Activated T-cell treated with anti-CD3 and anti-CD28 coated beads for 24 hours (primary cell): ENCODE results near the gene MYCBP2.
"Not testable (repeated sequence)": the region's sequence is repeated elsewhere in the genome, so short reads cannot be mapped to it uniquely, and the experiment has no call there.

Experiments used
- DNase-seq: peaks from one replicate; pipeline ENCODE4 v3.0.0-alpha.2; 2020; ENCODE audit warnings: low read depth

Gene MYCBP2

GRCh38 chr13:77299587-77299986 lies 27.3 kb downstream of the MYCBP2 start:
- no peak for DNase-seq

DNA sequence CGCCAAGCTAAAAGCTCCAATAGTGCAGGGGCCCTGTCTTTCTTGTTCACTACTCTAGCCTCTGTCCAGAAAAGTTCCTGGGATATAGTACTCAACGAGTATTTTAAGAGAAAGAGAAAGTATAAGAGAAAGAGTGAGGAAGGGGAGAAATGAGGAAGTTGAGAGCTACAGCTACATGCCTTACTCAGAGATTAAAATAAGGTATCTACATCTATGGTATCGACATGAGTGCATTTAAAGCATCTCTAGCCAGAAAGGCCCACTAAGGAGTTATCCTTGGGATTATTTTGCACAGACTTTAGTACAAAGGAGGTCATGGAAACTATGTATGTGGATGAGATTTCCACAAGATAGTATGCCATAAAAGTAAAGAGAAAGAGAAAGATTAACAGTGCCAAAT lies 28.5 kb downstream of the MYCBP2 start:
- no peak for DNase-seq

GRCh38 chr13:77291774-77292173 lies 35.1 kb downstream of the MYCBP2 start:
- DNase-seq, result no peak

- DNase-seq, result no peak
Measured at GRCh38 chr13:77290342-77290741, 36.6 kb downstream of the MYCBP2 start.

DNA sequence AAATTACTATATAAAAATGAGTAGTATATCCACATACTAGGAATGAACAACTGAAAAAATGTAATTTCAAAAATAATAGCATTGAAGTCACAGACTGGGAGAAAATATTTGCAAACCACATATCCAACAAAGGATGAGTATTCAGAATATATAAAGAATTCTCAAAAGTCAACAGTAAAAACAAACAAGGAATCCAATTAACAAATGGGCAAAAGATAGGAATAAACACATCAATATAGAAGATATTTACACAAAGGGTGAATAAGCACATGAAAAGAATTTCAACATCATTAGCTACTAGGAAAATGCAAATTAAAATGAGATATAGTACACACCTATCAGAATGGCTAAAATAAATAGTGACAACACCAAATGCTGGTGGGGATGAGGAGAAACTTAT lies 37.0 kb downstream of the MYCBP2 start:
- no peak for DNase-seq

DNA sequence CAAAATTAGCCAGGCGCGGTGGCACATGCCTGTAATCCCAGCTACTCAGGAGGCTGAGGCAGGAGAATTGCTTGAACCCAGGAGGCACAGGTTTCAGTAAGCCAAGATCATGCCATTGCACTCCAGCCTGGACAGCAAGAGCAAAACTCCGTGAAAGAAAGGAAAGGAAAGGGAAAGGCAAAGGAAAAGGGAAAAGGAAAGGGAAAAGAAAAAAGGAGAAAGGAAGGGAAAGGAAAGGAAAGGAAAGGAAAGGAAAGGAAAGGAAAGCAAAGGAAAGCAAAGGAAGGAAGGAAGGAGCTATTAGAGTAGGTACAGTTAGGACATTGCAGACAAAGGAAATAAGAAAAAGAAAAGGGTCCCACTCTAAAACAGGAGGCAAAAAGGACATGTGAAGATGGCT lies 41.3 kb downstream of the MYCBP2 start:
- DNase-seq, result not testable (repeated sequence)

DNA sequence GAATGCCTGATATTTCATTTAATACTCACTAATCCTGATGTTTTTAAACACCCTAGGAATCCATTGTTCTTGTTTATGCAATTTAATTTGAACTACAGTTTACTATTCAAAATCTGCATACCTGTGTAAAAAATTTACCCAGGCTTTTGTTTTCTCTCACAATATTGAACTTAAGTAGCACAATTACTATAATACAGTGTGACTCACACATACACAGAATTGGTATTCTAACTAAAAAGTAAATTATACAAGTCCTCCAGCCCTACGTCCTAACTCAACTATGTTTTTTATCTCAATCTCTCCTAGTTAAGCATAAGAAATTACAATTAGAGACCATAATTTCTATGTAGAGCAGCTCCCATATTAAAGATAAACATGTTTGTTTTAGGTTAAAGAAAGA lies 41.8 kb downstream of the MYCBP2 start:
- DNase-seq, result no peak

DNA sequence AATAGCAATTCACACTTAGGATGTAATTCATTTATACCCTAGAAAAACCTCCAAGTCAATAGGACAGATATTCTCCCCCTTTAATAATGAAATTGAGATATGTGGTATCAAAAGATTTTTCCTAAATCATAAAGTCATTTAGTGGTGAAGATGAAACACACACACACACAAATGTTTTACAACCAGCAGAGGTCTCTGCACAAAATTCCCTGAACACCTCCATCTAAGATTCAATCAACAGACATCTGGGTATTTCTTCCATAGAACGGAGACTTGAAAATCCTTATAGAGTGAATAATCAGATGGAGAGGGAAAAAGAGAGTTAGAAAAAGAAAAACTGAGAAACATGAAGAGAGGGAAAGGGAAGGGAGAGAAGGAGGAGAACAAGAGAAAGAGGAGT lies 52.8 kb downstream of the MYCBP2 start:
- DNase-seq, result no peak

DNA sequence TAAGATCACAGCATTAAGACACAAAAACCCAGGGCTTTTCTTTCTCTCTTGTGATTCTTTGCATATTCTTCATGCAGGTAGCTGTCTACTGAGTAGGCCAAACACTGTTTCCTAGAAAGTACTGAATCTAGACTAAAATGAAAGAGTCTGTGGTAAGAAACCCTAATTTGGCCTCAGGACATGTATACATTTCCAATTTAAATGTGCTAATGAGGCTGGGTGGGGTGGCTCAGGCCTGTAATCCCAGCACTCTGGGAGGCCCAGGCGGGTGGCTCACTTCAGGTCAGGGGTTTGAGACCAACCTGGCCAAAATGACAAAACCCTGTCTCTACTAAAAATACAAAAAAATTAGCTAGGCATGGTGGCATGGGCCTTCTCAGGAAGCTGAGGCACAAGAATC lies 57.8 kb downstream of the MYCBP2 start:
- DNase-seq, result no peak

DNA sequence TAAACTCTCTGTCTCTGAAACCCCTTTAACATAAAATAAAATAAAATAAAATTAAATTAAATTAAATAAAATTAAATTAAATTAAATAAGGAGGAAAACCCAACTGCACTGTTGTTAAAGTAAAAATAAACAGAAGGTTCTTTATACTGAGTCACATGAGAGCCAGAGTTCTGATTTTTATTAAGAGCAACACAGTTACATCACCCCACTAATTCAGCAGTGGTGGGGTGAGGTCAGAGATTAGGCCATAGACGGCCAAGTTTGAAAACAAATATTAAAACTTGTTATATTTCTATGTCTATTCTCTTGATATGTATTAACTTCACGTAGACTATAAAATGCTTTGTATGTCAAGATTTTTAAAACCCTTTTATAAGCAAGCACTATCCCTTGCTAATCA lies 59.5 kb downstream of the MYCBP2 start:
- DNase-seq, result no peak

GRCh38 chr13:77265336-77265735 lies 61.6 kb downstream of the MYCBP2 start:
- no peak for DNase-seq

DNA sequence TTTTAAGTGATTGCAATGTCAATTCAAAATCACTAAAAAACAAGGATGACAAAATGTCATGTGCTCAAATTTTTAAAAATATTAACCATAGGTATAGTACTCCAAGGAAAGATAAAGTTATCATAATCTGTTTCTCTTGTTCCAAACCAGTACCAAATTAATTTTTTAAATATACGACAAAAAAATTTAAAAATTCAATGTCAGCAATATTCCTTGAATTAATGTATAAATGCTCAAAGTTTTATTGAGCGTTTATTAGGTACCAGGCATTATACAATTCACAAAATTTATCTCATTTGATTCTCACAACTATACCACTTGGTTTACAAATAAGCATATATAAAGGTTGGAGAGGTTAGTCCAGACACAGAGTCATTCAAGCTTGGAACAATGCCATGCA lies 64.7 kb downstream of the MYCBP2 start:
- DNase-seq, result no peak

GRCh38 chr13:77250975-77251374 lies 75.9 kb downstream of the MYCBP2 start:
- DNase-seq, result no peak

- not testable (repeated sequence) for DNase-seq
Measured at GRCh38 chr13:77245224-77245623, 81.7 kb downstream of the MYCBP2 start.

DNA sequence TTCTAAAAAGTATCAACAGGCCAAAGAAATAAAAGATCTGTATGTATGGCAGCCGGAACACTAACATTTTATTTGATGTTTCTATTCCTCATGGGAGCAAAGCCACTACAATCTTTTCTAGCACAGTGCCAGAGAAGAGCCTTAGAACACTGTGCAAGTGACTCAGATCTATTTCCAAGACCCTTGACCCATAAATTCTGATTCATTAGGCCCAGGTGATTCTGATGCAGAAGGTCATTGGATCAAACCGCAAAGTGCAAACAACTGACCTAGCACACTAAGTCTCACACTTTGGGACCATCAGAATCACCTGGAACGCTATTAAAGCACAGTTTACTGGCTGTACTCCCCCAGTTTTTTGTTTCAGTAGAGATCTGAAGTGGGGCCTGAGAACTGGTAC lies 87.6 kb downstream of the MYCBP2 start:
- DNase-seq, result no peak

DNA sequence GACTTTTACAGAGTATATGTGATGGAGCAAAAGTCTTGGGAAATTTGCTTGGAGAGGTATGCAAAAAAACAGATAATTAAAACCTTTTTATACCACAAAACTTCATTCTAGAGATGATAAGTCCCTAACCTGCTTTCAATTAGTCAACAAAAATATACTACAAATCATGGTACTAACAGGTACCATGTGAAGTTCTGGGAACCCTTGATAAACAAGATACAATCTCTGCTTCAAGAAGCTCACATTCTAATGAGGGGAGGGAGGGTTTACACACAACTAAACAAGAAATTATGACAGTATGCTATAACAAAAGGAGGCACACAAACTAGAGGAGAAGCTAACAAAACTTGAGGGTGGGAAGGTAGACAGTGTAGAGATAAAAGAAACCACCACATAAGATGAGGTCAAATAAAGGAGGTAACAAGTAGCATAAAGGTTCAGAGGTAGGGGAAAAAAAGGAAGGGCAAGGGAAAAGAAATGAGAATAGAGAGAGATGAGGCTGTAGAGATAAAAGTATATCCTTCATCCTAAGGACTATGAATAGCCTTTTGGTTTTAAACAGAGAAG lies 91.4 kb downstream of the MYCBP2 start:
- DNase-seq, result no peak

DNA sequence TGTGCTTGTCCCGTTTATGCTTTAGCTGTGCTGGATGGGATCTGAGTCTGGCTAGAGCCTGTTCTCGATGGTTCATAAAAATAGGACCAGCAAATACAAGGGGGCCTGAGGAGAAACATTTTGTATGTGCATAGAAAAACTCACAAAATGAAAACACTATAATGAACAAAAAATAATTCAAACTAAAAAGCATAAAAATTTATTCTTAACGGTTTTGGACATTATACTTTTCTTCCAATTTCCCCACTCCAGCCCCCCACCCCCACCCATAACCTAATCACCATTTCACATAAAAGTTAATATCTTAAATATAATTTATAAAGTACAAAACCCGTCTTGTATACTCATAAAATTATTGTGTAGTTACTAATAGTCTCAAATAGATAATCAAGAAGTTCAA lies 93.7 kb downstream of the MYCBP2 start:
- DNase-seq, result no peak

- DNase-seq, result no peak
Measured at GRCh38 chr13:77230560-77230959, 96.3 kb downstream of the MYCBP2 start.

GRCh38 chr13:77225946-77226345 lies 100.9 kb downstream of the MYCBP2 start:
- no peak for DNase-seq

DNA sequence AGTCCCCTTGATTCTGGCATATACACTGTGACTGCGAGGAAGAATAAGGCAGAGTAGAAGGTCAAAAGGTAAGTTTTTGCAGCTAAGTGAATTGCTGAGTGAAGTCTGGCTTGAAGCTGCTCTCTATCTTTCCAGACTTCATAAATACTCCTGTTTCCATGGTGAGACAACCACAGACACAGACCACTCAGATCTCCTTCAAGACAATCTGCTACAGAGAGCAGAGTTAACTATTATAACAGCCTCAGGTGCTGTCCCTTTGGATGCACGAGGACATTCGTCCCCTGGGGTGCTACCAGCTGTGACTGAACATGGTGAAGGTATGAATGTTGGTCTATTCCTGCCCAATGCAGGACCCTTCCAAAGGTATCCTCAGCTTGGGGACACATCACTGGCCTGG lies 104.0 kb downstream of the MYCBP2 start:
- no peak for DNase-seq

DNA sequence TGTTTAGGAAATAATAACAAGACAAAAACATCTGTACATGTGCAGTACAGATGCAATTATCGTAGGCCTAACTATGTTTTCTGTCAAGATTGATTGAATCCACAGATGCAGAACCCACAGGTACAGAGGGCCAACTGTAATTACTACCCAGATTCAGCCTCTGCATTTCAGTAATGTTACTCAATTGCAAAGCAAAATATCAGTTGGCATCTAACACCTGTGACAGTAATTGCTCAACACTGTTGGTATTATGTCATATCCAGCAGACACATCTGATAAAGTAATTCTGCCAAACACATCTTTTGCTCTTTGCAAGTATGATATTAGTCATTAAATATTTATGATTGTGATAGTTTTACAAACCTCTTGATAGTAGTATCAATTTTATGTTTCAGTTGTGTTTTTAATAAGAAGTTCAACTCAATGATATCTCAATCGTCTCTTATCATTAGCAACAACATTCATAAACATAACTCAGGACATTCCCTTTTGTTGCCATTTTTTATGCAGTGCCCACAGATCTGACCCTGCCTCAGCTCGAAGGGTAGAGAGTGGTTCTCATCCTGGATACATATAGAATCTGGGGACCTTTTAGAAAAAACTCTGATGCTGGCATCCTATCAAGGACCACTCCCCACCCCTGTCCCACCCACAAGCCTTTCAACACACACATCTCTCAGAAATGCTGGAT lies 104.7 kb downstream of the MYCBP2 start:
- DNase-seq, result no peak

GRCh38 chr13:77219401-77219800 lies 107.5 kb downstream of the MYCBP2 start:
- no peak for DNase-seq

GRCh38 chr13:77218274-77218673 lies 108.6 kb downstream of the MYCBP2 start:
- no peak for DNase-seq

GRCh38 chr13:77215543-77215942 lies 111.4 kb downstream of the MYCBP2 start:
- DNase-seq, result no peak
